Heart left ventricle (tissue), 13 donors: ENCODE data around the gene IMMP2L.

Source experiments
- CTCF ChIP-seq, 12 donors: fragments of 200-600 bp; sonication (generic) in 4 of 12; IDR thresholded peaks; one replicate each; pipeline versions ENCODE4 v1.5.0 to v1.8.0; 2018 to 2022; ENCODE audit warnings: antibody characterized with exemption in 12 of 12, mild to moderate bottlenecking in 5 of 12
- POLR2A ChIP-seq, 2 donors: fragments of 450-650 bp; IDR thresholded peaks; one replicate each; pipeline ENCODE4 v1.6.1; 2017; ENCODE audit warnings: antibody characterized with exemption in 2 of 2, mild to moderate bottlenecking in 2 of 2, moderate library complexity in 2 of 2
- donor health status: ischemic (EF 13 %, LVEDD 7.1; RV severe dilation, severe dysfunction).
- donor health status: DM: no; HTN: yes; CAD: no.
- donor health status: DM: no; HTN: no; CAD: no.
- donor health status: ischemic (EF 25% LVEDD 6.9; RV normal size, moderate dysfunction).
- donor health status: ischemic (EF 25% LVEDD 5.7; RV mildly dilated, moderate dysfunction).
- donor health status: ischemic (EF 35%, LVEDD 5.7; RV mildly dilated, moderate dysfunction).
- donor health status: nonischemic (EF 11% LVEDD 7.7; RV severe dilation, severe dysfunction).
- donor health status: DM: yes; HTN: yes; CAD: no.
- donor health status: PGD.
- donor health status: ischemic (EF 29% LVEDD 5.4; RV normal size, mild dysfunction).
- donor health status: nonischemic (EF 23%, LVEDD 6.1; RV moderate dilation, normal function).

GRCh38 chr7:111238886-111239285 is 323.4 kb downstream of the IMMP2L start:
- TF ChIP-seq CTCF (IDR thresholded peaks at IDR 0.05) = no peak
- TF ChIP-seq POLR2A (IDR thresholded peaks at IDR 0.05) = no peak
